Endodermal cell (in vitro differentiated cells): ENCODE results near the gene RAPGEF1. TPM values are rescaled to one million over a fixed set of nuclear protein-coding genes. Genes with fewer than 3 reads are reported as not detected.
A peak's percentile ranks its signal among the peaks of the same experiment; 100 is the strongest.

Experiments
- DNase-seq: peaks from one replicate; pipeline ENCODE4 v3.0.0-alpha.2; 2017
- H3K27ac ChIP-seq: 2 replicates; pipeline ENCODE4 v1.5.1; 2013; ENCODE audit warnings: mild to moderate bottlenecking, low read depth, low read length, moderate library complexity
- H3K27me3 ChIP-seq: 2 replicates; pipeline ENCODE4 v1.6.1; 2013; ENCODE audit warnings: mild to moderate bottlenecking, low read length, moderate library complexity; ENCODE audit not compliant: insufficient read depth, control insufficient read depth, poor library complexity, severe bottlenecking
- H3K36me3 ChIP-seq: 2 replicates; pipeline ENCODE4 v1.7.0; 2013; ENCODE audit warnings: mild to moderate bottlenecking, low read length, moderate library complexity; ENCODE audit not compliant: control insufficient read depth, insufficient read depth
- H3K4me1 ChIP-seq: one replicate; pipeline ENCODE4 v1.7.0; 2013; ENCODE audit warnings: low read length; ENCODE audit not compliant: control insufficient read depth, insufficient read depth
- H3K4me3 ChIP-seq: 2 replicates; pipeline ENCODE4 v1.5.1; 2013; ENCODE audit warnings: mild to moderate bottlenecking, low read length, moderate library complexity
- H3K9ac ChIP-seq: 2 replicates; pipeline ENCODE4 v1.6.1; 2013; ENCODE audit warnings: mild to moderate bottlenecking, low read length, moderate library complexity; ENCODE audit not compliant: poor library complexity, severe bottlenecking; ENCODE audit errors: extremely low read depth
- H3K9me3 ChIP-seq: 2 replicates; pipeline ENCODE4 v1.6.1; 2013; ENCODE audit warnings: mild to moderate bottlenecking, low read length, moderate library complexity; ENCODE audit not compliant: control insufficient read depth
- H3K27ac Mint-ChIP-seq: 2 replicates; pipeline ENCODE4 v1.8.0; 2020; ENCODE audit warnings: mixed read lengths
- H3K27me3 Mint-ChIP-seq: 2 replicates; pipeline ENCODE4 v1.8.0; 2021; ENCODE audit warnings: mild to moderate bottlenecking, mixed read lengths; ENCODE audit not compliant: insufficient read depth
- H3K36me3 Mint-ChIP-seq: 2 replicates; pipeline ENCODE4 v1.8.0; 2020; ENCODE audit warnings: low read depth, mixed read lengths
- H3K4me1 Mint-ChIP-seq: 2 replicates; pipeline ENCODE4 v1.8.0; 2020; ENCODE audit warnings: mixed read lengths
- H3K4me3 Mint-ChIP-seq: 2 replicates; pipeline ENCODE4 v1.8.0; 2020; ENCODE audit warnings: mild to moderate bottlenecking, moderate library complexity, mixed read lengths
- H3K9me3 Mint-ChIP-seq: 2 replicates; pipeline ENCODE4 v1.8.0; 2020; ENCODE audit warnings: mild to moderate bottlenecking, mixed read lengths
- WGBS, 2 experiments: methylation state at CpG; one replicate each; pipeline versions ENCODE4 v1.1.5 to v1.1.7; 2013; ENCODE audit warnings: missing lambda C conversion rate in 2 of 2, mixed read lengths in 1 of 2; ENCODE audit not compliant: insufficient coverage in 1 of 2, insufficient read length in 1 of 2; 5-methylcytosine and 5-hydroxymethylcytosine counted together
- total RNA-seq, 2 donors: library from RNA; stranded (reverse); fragmentation: NEBNext Ultra II Directional in 1 of 2; extraction: Animal tissue kit (Norgen Biotek cat#: 25700) in 1 of 2; gene quantifications; 2 replicates in 1 of 2; 3 replicates in 1 of 2; pipeline ENCODE4 v1.2.1, GENCODE V29; 2021
- TF ChIP-seq, protein P1 (sequence below): fragments of 200-600 bp; sonication (generic); conservative IDR thresholded peaks from 2 replicates; pipeline ENCODE4 v1.5.0; 2021; ENCODE audit warnings: antibody characterized with exemption, mild to moderate bottlenecking

The RAPGEF1 gene
- total RNA-seq, 2 donors from 2014 or later = 63.4 to 85.5 TPM

DNA sequence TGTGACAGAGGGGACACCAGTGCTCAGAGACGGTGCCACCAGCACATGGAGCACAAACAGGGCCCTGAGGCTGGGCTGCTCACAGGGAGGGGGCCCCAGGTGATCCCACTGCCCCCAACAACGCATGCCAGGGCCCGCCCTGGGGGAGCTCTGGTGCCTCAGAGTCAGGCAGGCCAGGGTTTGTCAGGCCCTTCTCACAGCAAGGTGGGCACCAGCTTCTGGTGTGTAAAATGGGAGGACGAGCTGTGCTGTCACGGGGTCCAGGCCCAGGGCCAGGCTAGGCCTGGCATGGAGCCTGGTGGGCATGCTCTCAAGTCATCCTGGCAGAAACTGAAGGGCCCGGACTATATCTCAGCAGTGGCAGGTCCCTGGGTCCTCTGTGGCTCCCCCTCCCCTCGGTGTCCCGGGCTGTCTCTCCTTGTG lies 160.1 kb downstream of the RAPGEF1 start:
- H3K36me3 ChIP-seq = peaks cover 23% of the 10 kb centered on the region
- 92 to 100% methylated on average over 6 to 8 of the region's 8 CpGs for WGBS, 2 experiments
- H3K4me1 ChIP-seq = no peaks in the 10 kb centered on the region
- no peaks in the 10 kb centered on the region for H3K27me3 Mint-ChIP-seq
- no peak overlapping the region for H3K9ac ChIP-seq
- H3K4me3 ChIP-seq = no peak overlapping the region
- H3K9me3 Mint-ChIP-seq = no peaks in the 10 kb centered on the region
- no peaks in the 10 kb centered on the region for H3K27me3 ChIP-seq
- H3K4me1 Mint-ChIP-seq = no peaks in the 10 kb centered on the region
- no peak overlapping the region for H3K27ac ChIP-seq
- peaks cover 45% of the 10 kb centered on the region for H3K36me3 Mint-ChIP-seq
- no peak overlapping the region for H3K27ac Mint-ChIP-seq
- no peaks in the 10 kb centered on the region for H3K9me3 ChIP-seq
- H3K4me3 Mint-ChIP-seq = no peak overlapping the region
- DNase-seq = no peak
- TF ChIP-seq, protein P1, sequence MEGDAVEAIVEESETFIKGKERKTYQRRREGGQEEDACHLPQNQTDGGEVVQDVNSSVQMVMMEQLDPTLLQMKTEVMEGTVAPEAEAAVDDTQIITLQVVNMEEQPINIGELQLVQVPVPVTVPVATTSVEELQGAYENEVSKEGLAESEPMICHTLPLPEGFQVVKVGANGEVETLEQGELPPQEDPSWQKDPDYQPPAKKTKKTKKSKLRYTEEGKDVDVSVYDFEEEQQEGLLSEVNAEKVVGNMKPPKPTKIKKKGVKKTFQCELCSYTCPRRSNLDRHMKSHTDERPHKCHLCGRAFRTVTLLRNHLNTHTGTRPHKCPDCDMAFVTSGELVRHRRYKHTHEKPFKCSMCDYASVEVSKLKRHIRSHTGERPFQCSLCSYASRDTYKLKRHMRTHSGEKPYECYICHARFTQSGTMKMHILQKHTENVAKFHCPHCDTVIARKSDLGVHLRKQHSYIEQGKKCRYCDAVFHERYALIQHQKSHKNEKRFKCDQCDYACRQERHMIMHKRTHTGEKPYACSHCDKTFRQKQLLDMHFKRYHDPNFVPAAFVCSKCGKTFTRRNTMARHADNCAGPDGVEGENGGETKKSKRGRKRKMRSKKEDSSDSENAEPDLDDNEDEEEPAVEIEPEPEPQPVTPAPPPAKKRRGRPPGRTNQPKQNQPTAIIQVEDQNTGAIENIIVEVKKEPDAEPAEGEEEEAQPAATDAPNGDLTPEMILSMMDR = no peak

DNA sequence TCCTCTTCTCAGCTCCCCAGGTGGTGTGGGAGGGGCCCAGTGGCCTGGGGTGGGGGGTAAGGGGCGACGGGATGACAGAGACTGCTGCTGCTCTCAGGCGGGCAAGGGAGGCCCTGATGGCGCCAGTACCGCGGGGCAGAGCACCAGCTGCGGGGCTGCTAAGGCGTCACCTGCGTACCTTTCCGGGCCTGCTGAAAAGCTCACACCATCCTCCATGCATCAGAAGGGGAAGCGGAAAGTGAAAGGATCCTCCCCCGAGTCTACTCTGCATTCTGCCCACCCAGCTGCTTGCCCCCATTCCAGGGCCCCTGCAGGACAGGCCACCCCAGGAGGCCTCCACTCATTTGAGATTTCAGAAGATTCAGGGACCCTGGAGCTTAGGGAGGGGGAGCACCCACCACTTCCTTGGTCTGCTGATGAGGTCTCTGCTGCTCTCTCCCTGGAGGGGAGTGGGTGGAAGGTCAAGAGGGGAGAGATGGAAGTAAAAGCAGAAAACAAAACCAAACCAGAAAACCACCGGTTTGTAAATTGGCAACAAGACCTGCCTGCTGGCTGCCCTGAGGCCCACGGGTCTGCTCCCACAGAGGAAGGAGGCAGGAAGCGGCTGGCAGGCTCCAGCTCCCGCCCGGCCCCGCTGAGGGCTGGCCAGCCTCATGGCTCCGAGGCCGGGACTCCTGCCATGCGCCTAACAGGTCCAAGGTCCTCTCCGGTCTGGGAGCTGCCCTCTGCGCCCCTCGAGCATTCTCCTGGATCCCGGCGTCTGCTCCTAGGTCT lies 161.0 kb downstream of the RAPGEF1 start:
- H3K9me3 Mint-ChIP-seq = no peaks in the 10 kb centered on the region
- Histone ChIP-seq H3K4me1 (no peaks in the 10 kb centered on the region), H3K4me3 (no peak overlapping the region), H3K9ac (no peak overlapping the region), H3K27me3 (no peaks in the 10 kb centered on the region), H3K9me3 (no peaks in the 10 kb centered on the region), H3K36me3 (peaks cover 20% of the 10 kb centered on the region), H3K27ac (no peak overlapping the region)
- peaks cover 44% of the 10 kb centered on the region for H3K36me3 Mint-ChIP-seq
- WGBS, 2 experiments = 91 to 95% methylated on average over 16 to 26 of the region's 26 CpGs
- TF ChIP-seq, protein P1 = no peak
- no peaks in the 10 kb centered on the region for H3K4me1 Mint-ChIP-seq
- no peaks in the 10 kb centered on the region for H3K27me3 Mint-ChIP-seq
- DNase-seq = peak; percentile 39
- H3K27ac Mint-ChIP-seq = peak overlapping the region; percentile 8
- no peak overlapping the region for H3K4me3 Mint-ChIP-seq

DNA sequence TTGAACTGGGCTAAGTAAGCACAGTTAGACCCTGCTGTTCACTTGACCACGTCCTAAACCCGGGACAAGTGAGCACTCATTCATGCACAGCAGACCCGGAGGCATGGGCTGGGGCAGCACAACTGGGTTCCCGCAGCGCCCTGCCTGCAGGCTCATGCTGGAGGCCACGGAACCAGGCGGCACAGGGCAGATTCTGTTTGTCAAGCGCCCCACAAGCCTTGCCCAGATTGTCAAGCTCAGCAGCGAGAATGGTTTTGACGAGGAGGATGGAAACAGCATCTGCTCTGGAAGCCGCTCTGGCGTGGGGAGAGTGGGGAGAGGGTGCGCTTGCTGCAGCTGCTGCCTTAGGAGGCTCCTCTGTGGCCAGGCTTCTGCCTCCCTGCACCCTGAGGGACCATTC lies 161.9 kb downstream of the RAPGEF1 start:
- H3K4me1 Mint-ChIP-seq = no peaks in the 10 kb centered on the region
- no peak overlapping the region for H3K4me3 ChIP-seq
- H3K9me3 Mint-ChIP-seq = no peaks in the 10 kb centered on the region
- H3K27ac Mint-ChIP-seq = no peak overlapping the region
- peaks cover 46% of the 10 kb centered on the region for H3K36me3 Mint-ChIP-seq
- peaks cover 20% of the 10 kb centered on the region for H3K36me3 ChIP-seq
- no peaks in the 10 kb centered on the region for H3K9me3 ChIP-seq
- no peaks in the 10 kb centered on the region for H3K4me1 ChIP-seq
- DNase-seq = peak; percentile 41
- peak overlapping the region; percentile 22 for H3K27ac ChIP-seq
- no peaks in the 10 kb centered on the region for H3K27me3 Mint-ChIP-seq
- WGBS, 2 experiments = 93 to 95% methylated on average over 9 to 13 of the region's 13 CpGs
- TF ChIP-seq, protein P1 = no peak
- no peak overlapping the region for H3K4me3 Mint-ChIP-seq
- no peaks in the 10 kb centered on the region for H3K27me3 ChIP-seq
- H3K9ac ChIP-seq = no peak overlapping the region
